A549 treated with AZD2906 at 1 μM for 4 hours (cell line): ENCODE results near the gene STRIP1. TPM values are rescaled to one million over a fixed set of nuclear protein-coding genes. Genes with fewer than 3 reads are reported as not detected.

Source experiments
- total RNA-seq: library from RNA; stranded (reverse); fragments of 200-300 nt; extraction: Qiagen RNA extraction; gene quantifications from 5 replicates; pipeline ENCODE4 v1.2.3, GENCODE V29; 2022

STRIP1 gene, protein sequence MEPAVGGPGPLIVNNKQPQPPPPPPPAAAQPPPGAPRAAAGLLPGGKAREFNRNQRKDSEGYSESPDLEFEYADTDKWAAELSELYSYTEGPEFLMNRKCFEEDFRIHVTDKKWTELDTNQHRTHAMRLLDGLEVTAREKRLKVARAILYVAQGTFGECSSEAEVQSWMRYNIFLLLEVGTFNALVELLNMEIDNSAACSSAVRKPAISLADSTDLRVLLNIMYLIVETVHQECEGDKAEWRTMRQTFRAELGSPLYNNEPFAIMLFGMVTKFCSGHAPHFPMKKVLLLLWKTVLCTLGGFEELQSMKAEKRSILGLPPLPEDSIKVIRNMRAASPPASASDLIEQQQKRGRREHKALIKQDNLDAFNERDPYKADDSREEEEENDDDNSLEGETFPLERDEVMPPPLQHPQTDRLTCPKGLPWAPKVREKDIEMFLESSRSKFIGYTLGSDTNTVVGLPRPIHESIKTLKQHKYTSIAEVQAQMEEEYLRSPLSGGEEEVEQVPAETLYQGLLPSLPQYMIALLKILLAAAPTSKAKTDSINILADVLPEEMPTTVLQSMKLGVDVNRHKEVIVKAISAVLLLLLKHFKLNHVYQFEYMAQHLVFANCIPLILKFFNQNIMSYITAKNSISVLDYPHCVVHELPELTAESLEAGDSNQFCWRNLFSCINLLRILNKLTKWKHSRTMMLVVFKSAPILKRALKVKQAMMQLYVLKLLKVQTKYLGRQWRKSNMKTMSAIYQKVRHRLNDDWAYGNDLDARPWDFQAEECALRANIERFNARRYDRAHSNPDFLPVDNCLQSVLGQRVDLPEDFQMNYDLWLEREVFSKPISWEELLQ
- 11.2 to 14.0 TPM (median 12.2 TPM) in 5 replicates for total RNA-seq

DNA sequence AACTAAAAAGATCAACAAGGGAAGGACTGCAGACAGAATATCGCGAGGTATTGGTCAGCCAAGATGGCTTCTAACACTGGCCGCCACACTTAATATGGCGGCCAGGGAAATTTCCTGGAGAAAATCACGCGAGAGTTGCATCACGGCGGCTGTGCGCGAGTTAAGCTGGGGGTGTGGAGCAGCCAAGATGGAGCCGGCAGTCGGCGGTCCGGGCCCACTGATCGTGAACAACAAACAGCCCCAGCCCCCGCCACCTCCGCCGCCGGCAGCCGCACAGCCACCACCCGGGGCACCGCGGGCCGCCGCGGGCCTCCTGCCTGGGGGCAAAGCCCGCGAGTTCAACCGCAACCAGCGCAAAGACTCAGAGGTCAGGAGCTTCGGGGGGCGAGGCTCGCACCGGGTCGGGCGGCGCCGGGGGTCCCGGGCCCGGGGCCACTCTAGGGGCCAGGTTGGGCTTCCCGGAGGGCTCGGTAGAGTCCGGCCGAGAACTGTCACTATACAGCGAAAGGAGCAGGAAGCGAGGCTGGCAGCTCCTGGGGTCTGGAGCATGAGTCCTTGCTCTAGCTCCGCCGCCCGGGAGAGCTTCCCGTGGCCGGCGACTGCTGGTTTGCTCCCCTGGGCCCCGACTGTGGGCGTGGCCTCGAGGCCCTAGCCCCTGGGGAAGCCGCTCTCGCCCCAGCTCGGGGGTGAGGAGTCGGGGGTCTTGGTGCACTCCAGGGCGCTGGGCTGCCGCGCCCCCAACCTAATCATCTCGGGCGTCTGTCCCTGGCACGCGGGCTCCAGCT, at the start of gene STRIP1:
Gene STRIP1, plus strand, starts transcription at position 174 of the 785 bp plus-strand sequence. Its CDS starts 14 bp downstream, at position 188.

DNA sequence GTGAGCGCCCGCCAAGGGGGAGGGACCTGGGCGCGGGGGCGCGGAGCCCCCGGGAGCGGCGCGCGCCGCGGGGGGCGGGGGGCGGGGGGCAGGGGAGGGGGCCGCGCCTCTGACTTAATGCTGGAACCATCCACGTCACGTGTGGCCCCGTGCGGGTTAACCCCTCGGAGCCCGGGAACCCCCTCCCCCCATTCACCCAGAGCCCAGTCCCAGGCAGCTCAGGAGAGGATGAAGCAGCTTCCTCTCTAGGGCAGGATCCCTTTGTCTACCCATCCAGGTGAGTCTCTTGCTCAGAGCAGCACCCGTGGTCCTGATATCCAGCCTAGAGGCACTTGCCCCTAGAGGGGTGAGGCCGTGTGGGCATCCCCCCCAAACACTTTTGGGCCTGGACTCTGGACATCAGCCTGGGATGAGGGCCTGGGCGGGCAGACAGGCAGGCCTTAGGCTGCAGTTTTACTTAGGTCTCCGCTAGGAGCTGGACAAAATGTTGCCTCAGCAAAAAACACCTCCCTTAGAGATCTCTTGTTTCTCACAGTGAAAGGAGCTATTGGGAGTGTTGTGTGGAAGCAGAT, 36.3 kb downstream of the STRIP1 start, which contains the start of gene ALX3:
Gene ALX3, minus strand, starts transcription at position 2 of the 572 bp plus-strand sequence. CDS start 60 bp downstream, outside the sequence.

Other genes starting within 250 kb of the STRIP1 start
- 14.3 to 17.0 TPM (median 16.7 TPM) in 5 replicates for gene CSF1, start 123.8 kb upstream of the STRIP1 start, total RNA-seq
- gene AHCYL1, start 49.9 kb upstream of the STRIP1 start, total RNA-seq: 43.4 to 49.8 TPM (median 47.5 TPM) in 5 replicates
- gene ALX3, start 36.0 kb downstream of the STRIP1 start, total RNA-seq: not detected in 5 replicates
- 0.03 to 0.08 TPM in 2 of 5 replicates, not detected in the others for gene UBL4B, start 77.8 kb downstream of the STRIP1 start, total RNA-seq
- gene SLC6A17, start 115.9 kb downstream of the STRIP1 start, total RNA-seq: 5.3 to 5.9 TPM (median 5.6 TPM) in 5 replicates
- 2.8 to 4.3 TPM (median 3.8 TPM) in 5 replicates for gene KCNC4, start 175.7 kb downstream of the STRIP1 start, total RNA-seq